Parathyroid adenoma (tissue), 2 donors: ENCODE data around the gene MED13L.

Experiments
- H2AFZ ChIP-seq: fragments of 300-600 bp; sonication (generic); one replicate; pipeline ENCODE4 v1.7.0; 2017; ENCODE audit warnings: antibody characterized with exemption, mild to moderate bottlenecking
- H3K27ac ChIP-seq: fragments of 300-600 bp; sonication (generic); one replicate; pipeline ENCODE4 v1.7.0; 2017
- H3K27me3 ChIP-seq: fragments of 300-600 bp; sonication (generic); one replicate; pipeline ENCODE4 v1.7.0; 2017; ENCODE audit warnings: low read length; ENCODE audit not compliant: control insufficient read depth, insufficient read depth
- H3K36me3 ChIP-seq: fragments of 300-600 bp; sonication (generic); one replicate; pipeline ENCODE4 v1.7.0; 2017; ENCODE audit warnings: low read length; ENCODE audit not compliant: control insufficient read depth, insufficient read depth
- H3K4me1 ChIP-seq: fragments of 300-600 bp; sonication (generic); one replicate; pipeline ENCODE4 v1.7.0; 2017; ENCODE audit warnings: control low read depth
- H3K4me2 ChIP-seq: fragments of 300-600 bp; sonication (generic); one replicate; pipeline ENCODE4 v1.7.0; 2017; ENCODE audit warnings: low read length
- H3K4me3 ChIP-seq: fragments of 300-600 bp; sonication (generic); one replicate; pipeline ENCODE4 v1.7.0; 2017; ENCODE audit warnings: low read depth, low read length
- H3K79me2 ChIP-seq: fragments of 300-600 bp; sonication (generic); one replicate; pipeline ENCODE4 v1.7.0; 2017; ENCODE audit warnings: control low read depth
- H3K9ac ChIP-seq: fragments of 300-600 bp; sonication (generic); one replicate; pipeline ENCODE4 v1.7.0; 2017; ENCODE audit warnings: mild to moderate bottlenecking
- H3K9me3 ChIP-seq: fragments of 300-600 bp; sonication (generic); one replicate; pipeline ENCODE4 v1.7.0; 2017; ENCODE audit warnings: low read length; ENCODE audit not compliant: control insufficient read depth
- CTCF ChIP-seq: fragments of 300-600 bp; sonication (generic); IDR thresholded peaks from one replicate; pipeline ENCODE4 v1.7.0; 2017; ENCODE audit warnings: antibody characterized with exemption, mild to moderate bottlenecking
- donor health status: primary hyperparathyroidism.

The MED13L gene

GRCh38 chr12:116199160-116199706, 78.3 kb downstream of the MED13L start:
- H3K4me3 ChIP-seq, result no peak overlapping the region
- H3K9ac ChIP-seq, result no peak overlapping the region
- H2AFZ ChIP-seq, result no peak overlapping the region
- no peaks in the 10 kb centered on the region for H3K9me3 ChIP-seq
- TF ChIP-seq CTCF, result no peak
- H3K4me2 ChIP-seq, result no peak overlapping the region
- H3K36me3 ChIP-seq, result no peaks in the 10 kb centered on the region
- no peaks in the 10 kb centered on the region for H3K27me3 ChIP-seq
- H3K79me2 ChIP-seq, result peaks cover 33% of the 10 kb centered on the region
- no peak overlapping the region for H3K27ac ChIP-seq
- peaks cover 16% of the 10 kb centered on the region for H3K4me1 ChIP-seq

GRCh38 chr12:116196752-116197718, 80.5 kb downstream of the MED13L start:
- Histone ChIP-seq H3K36me3 (no peaks in the 10 kb centered on the region), H3K4me1 (peaks cover 9% of the 10 kb centered on the region), H3K9me3 (no peaks in the 10 kb centered on the region), H3K27ac (no peak overlapping the region), H3K4me3 (no peak overlapping the region), H3K9ac (no peak overlapping the region), H3K79me2 (peaks cover 40% of the 10 kb centered on the region), H2AFZ (no peak overlapping the region), H3K4me2 (no peak overlapping the region), H3K27me3 (no peaks in the 10 kb centered on the region)
- no peak for TF ChIP-seq CTCF

DNA sequence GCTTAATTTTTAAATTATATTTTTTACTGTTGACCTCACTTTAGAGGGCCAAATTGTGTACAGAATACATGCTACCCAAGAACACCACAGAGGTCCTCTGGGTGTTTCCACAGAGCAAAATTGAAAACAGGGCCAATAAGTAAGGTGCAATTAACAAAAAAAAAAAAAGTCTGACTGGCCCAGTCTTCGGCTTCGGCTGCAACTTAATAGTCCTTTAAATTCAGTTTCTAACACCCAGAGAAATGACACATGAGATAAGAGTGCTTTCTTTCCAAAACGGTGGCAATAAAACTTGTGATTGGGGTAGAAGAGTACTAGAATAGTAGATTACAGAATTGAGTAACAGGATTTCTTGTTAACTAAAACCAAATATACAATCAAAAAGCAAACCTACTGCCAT, 81.3 kb downstream of the MED13L start:
- Histone ChIP-seq H2AFZ (no peak overlapping the region), H3K9ac (no peak overlapping the region), H3K36me3 (no peaks in the 10 kb centered on the region), H3K79me2 (peaks cover 41% of the 10 kb centered on the region), H3K9me3 (no peaks in the 10 kb centered on the region), H3K27me3 (no peaks in the 10 kb centered on the region), H3K4me3 (no peak overlapping the region), H3K27ac (no peak overlapping the region), H3K4me1 (peaks cover 7% of the 10 kb centered on the region), H3K4me2 (no peak overlapping the region)
- no peak for TF ChIP-seq CTCF

DNA sequence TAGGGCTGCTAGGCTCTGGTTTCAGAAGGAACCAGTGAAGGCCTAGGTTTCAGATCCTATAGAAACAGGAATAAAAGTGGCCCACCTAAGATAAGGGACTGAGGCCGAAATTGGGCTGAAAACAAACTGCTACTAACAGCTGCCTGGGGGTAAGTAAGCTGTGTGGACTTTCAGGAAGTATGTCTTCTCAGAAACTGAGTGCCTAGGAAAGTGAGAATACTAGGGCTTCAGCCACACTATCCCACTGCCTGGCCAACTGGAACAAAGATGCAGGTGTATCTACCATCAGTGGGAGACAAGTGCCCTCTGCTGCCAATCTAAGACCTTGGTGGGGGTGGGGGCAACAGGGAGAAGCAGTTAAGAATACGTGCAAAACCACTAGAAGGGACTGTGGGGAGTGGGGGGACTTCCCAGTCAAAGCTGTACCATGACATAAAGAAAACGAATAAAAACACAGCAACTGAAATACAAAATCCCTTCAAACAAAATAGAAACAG, 82.5 kb downstream of the MED13L start:
- no peak for TF ChIP-seq CTCF
- Histone ChIP-seq H3K4me2 (no peak overlapping the region), H3K27me3 (no peaks in the 10 kb centered on the region), H2AFZ (no peak overlapping the region), H3K9me3 (no peaks in the 10 kb centered on the region), H3K27ac (no peak overlapping the region), H3K9ac (no peak overlapping the region), H3K79me2 (peaks cover 47% of the 10 kb centered on the region), H3K36me3 (no peaks in the 10 kb centered on the region), H3K4me1 (peaks cover 10% of the 10 kb centered on the region), H3K4me3 (no peak overlapping the region)
